A549 (cell line): ENCODE results near the gene FMO5. TPM values are rescaled to one million over a fixed set of nuclear protein-coding genes. Genes with fewer than 3 reads are reported as not detected.

Experiments
- ATAC-seq, 2 experiments: fragments of 200-7000 bp in 1 of 2; fragments of >200 bp in 1 of 2; cut with Nextera tagmentation in 1 of 2; cut with Tn5 transposase in 1 of 2; 3 replicates each; pipeline versions ENCODE4 v1.8.0 to v1.9.1; 2018 to 2020; ENCODE audit warnings: mild to moderate bottlenecking in 1 of 2, moderate library complexity in 1 of 2
- CTCF ChIA-PET: fragments of 300-600 bp; sonication (Branson Sonifier 250); formaldehyde crosslinking; extraction: SDS; loops from one replicate; lab custom pipeline; 2021; ENCODE audit warnings: antibody characterized with exemption, inconsistent platforms; lab: Yijun Ruan, JAX
- POLR2A ChIA-PET: fragments of 350-600 bp; formaldehyde crosslinking; extraction: SDS; loops from one replicate; lab custom pipeline; 2021; ENCODE audit warnings: antibody characterized with exemption, inconsistent platforms; lab: Yijun Ruan, JAX
- DNase-seq, 2 experiments: peaks; one replicate each; pipeline versions ENCODE4 v3.0.0 to v3.0.0-alpha.2; 2011 to 2016; ENCODE audit warnings: low read depth in 1 of 2, low spot score in 1 of 2
- FAIRE-seq: peaks from 2 replicates; lab custom pipeline; 2011; peaks lifted over from hg19 to GRCh38; lab: Jason Lieb, UNC
- H3K27ac ChIP-seq, 2 experiments: fragments of >200 bp; sonication (Bioruptor Twin); formaldehyde crosslinking; 3 replicates each; pipeline ENCODE4 v1.5.1; 2016 to 2017
- H3K4me1 ChIP-seq: fragments of >200 bp; sonication (Bioruptor Twin); formaldehyde crosslinking; 3 replicates; pipeline ENCODE4 v1.6.1; 2016
- H3K4me2 ChIP-seq: fragments of >200 bp; sonication (Bioruptor Twin); formaldehyde crosslinking; 3 replicates; pipeline ENCODE4 v1.6.1; 2016
- H3K4me3 ChIP-seq: fragments of >200 bp; sonication (Bioruptor Twin); formaldehyde crosslinking; 3 replicates; pipeline ENCODE4 v1.5.1; 2016
- H3K9me3 ChIP-seq: fragments of >200 bp; sonication (Bioruptor Twin); formaldehyde crosslinking; 3 replicates; pipeline ENCODE4 v1.6.1; 2016
- CEBPB ChIP-seq, 2 experiments: fragments of >200 bp in 1 of 2; sonication (Bioruptor Twin) in 1 of 2; formaldehyde crosslinking in 1 of 2; IDR thresholded peaks; 2 replicates each; pipeline ENCODE4 v1.6.1; 2012 to 2016
- ESRRA ChIP-seq: fragments of 150-350 bp; IDR thresholded peaks from 2 replicates; pipeline ENCODE4 v1.6.1; 2014; ENCODE audit warnings: mild to moderate bottlenecking, low read length, borderline replicate concordance
- FOSL2 ChIP-seq, 2 experiments: fragments of 450-650 bp in 1 of 2; fragments of >200 bp in 1 of 2; sonication (Bioruptor Twin) in 1 of 2; formaldehyde crosslinking; IDR thresholded peaks; 2 replicates each; pipeline versions ENCODE4 v1.5.0 to v1.6.1; 2016 to 2020; ENCODE audit warnings: mild to moderate bottlenecking in 1 of 2, moderate library complexity in 1 of 2
- FOXS1 ChIP-seq: fragments of 250-450 bp; sonication (Bioruptor Pico); IDR thresholded peaks from 2 replicates; pipeline ENCODE4 v1.5.0; 2020; ENCODE audit warnings: mild to moderate bottlenecking, moderate library complexity
- HDAC2 ChIP-seq: fragments of 200-600 bp; sonication (generic); IDR thresholded peaks from 2 replicates; pipeline ENCODE4 v1.6.1; 2016
- JUNB ChIP-seq: fragments of >200 bp; sonication (Bioruptor Twin); formaldehyde crosslinking; IDR thresholded peaks from 2 replicates; pipeline ENCODE4 v1.6.1; 2016
- KDM5A ChIP-seq: fragments of 200-600 bp; sonication (generic); IDR thresholded peaks from 2 replicates; pipeline ENCODE4 v1.6.1; 2016; ENCODE audit warnings: antibody characterized with exemption, mild to moderate bottlenecking
- NR3C1 ChIP-seq: fragments of >200 bp; sonication (Bioruptor Twin); formaldehyde crosslinking; IDR thresholded peaks from 3 replicates; pipeline ENCODE4 v1.6.1; 2017
- PHF8 ChIP-seq: fragments of 200-600 bp; sonication (generic); IDR thresholded peaks from 2 replicates; pipeline ENCODE4 v1.6.1; 2016; ENCODE audit warnings: low read depth, mild to moderate bottlenecking, antibody characterized with exemption, moderate library complexity, borderline replicate concordance
- POLR2AphosphoS2 ChIP-seq: conservative IDR thresholded peaks from 2 replicates; pipeline ENCODE4 v1.6.1; 2012; ENCODE audit warnings: low read length, improper control_type of control experiment, inconsistent platforms
- RAD21 ChIP-seq, 2 experiments: fragments of >200 bp in 1 of 2; sonication (Bioruptor Twin) in 1 of 2; formaldehyde crosslinking in 1 of 2; IDR thresholded peaks in 1 of 2; conservative IDR thresholded peaks in 1 of 2; 2 replicates in 1 of 2; 3 replicates in 1 of 2; pipeline ENCODE4 v1.6.1; 2012 to 2018; ENCODE audit warnings: inconsistent platforms in 1 of 2
- RFX5 ChIP-seq: fragments of 450-650 bp; IDR thresholded peaks from 2 replicates; pipeline ENCODE4 v1.7.1; 2014; ENCODE audit warnings: antibody characterized with exemption, mild to moderate bottlenecking, moderate library complexity
- TP53 ChIP-seq: fragments of 250-450 bp; sonication (Bioruptor Pico); IDR thresholded peaks from 2 replicates; pipeline ENCODE4 v1.5.0; 2021; ENCODE audit warnings: mild to moderate bottlenecking, moderate library complexity
- ZNF302 ChIP-seq: fragments of 250-450 bp; sonication (Bioruptor Pico); IDR thresholded peaks from 2 replicates; pipeline ENCODE4 v1.9.0; 2021; ENCODE audit warnings: inconsistent platforms, mild to moderate bottlenecking, moderate library complexity
- WGBS: methylation state at CpG from one replicate; pipeline ENCODE4 v1.1.6; 2017; ENCODE audit errors: missing lambda C conversion rate; 5-methylcytosine and 5-hydroxymethylcytosine counted together
- polyA minus RNA-seq: library from RNA; depleted of rRNA, polyadenylated mRNA; stranded (reverse); fragments of >200 nt; gene quantifications from 2 replicates; pipeline ENCODE4 v1.2.3, GENCODE V29; 2011; rRNA and poly(A)+ RNA removed
- polyA plus RNA-seq, 4 experiments: library from polyadenylated mRNA; depleted of rRNA in 3 of 4; stranded (reverse); fragments of >200 nt; fragmentation: RNase III in 1 of 4; extraction: RNeasy Plus Mini Kit Qiagen cat#74134 plus additional on column Dnase treatment in 1 of 4; gene quantifications; 2 replicates in 3 of 4; 3 replicates in 1 of 4; pipeline ENCODE4 v1.2.3, GENCODE V29; 2011 to 2017
- TF ChIP-seq, protein P1 (sequence below): IDR thresholded peaks from 2 replicates; pipeline ENCODE4 v1.6.1; 2012
- TF ChIP-seq, protein P2 (sequence below): IDR thresholded peaks from 2 replicates; pipeline ENCODE4 v1.6.1; 2012; ENCODE audit warnings: low read depth, borderline replicate concordance
- TF ChIP-seq, protein P3 (sequence below): fragments of >200 bp; sonication (Bioruptor Twin); formaldehyde crosslinking; IDR thresholded peaks from 3 replicates; pipeline ENCODE4 v1.5.1; 2016

Gene FMO5, protein sequence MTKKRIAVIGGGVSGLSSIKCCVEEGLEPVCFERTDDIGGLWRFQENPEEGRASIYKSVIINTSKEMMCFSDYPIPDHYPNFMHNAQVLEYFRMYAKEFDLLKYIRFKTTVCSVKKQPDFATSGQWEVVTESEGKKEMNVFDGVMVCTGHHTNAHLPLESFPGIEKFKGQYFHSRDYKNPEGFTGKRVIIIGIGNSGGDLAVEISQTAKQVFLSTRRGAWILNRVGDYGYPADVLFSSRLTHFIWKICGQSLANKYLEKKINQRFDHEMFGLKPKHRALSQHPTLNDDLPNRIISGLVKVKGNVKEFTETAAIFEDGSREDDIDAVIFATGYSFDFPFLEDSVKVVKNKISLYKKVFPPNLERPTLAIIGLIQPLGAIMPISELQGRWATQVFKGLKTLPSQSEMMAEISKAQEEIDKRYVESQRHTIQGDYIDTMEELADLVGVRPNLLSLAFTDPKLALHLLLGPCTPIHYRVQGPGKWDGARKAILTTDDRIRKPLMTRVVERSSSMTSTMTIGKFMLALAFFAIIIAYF
- polyA plus RNA-seq (2011; rRNA removed): 3.4 and 3.8 TPM in 2 replicates
- 0.08 TPM in 2 replicates for polyA plus RNA-seq (2012; cell fraction: cytosol; rRNA removed)
- polyA plus RNA-seq (2012; cell fraction: nucleus; rRNA removed): 0.10 and 0.13 TPM in 2 replicates
- polyA plus RNA-seq (2017; fragmentation: RNase III; extraction: RNeasy Plus Mini Kit Qiagen cat#74134 plus additional on column Dnase treatment): 0.25 to 0.50 TPM (median 0.37 TPM) in 3 replicates
- polyA minus RNA-seq: 1.1 TPM in 2 replicates

DNA sequence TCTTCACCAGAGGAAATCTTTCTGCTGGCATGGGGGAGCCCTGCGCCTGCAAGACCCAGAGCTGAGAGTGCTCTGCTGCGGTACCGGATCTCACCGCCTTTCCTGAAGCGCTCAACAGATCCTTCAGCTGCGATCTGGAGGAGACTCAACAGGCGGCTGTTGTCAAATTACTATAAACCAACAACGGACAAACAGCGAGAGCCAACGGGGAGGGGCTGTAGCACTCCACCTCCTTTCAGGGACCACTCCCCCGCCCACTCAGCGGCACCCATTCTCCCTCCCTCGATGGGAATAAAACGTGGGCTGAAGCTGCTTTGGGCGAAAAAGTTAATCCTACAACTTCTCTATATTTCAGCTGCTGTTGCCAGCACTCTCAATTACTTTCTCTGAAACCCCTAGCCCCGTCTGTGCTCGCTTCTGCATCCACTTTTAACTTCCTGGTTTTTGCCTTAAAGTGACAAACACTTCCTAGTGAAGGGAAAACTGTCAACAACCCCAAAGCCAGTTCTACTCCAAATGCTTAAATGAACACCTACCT, at the start of gene FMO5:
Gene FMO5, minus strand, starts transcription at position 147 of the 538 bp plus-strand sequence. CDS start 310 bp downstream, outside the sequence.
- FAIRE-seq: no peak
- no peaks in the 10 kb centered on the region for H3K4me1 ChIP-seq
- CTCF ChIA-PET: interaction anchor here (0.9 to 1.2 kb wide), 4 partner anchors 12 to 53 kb away, joined by 3 to 8 read pairs (median 6); partner anchors contain the start of genes CHD1L and PRKAB2
- POLR2A ChIA-PET: interaction anchor here (1.0 kb wide), 1 partner anchor 17 kb away, joined by 3 read pairs; the partner anchor contains the start of gene CHD1L
- H3K9me3 ChIP-seq: no peaks in the 10 kb centered on the region
- TF ChIP-seq RFX5: no peak
- TF ChIP-seq, protein P1, sequence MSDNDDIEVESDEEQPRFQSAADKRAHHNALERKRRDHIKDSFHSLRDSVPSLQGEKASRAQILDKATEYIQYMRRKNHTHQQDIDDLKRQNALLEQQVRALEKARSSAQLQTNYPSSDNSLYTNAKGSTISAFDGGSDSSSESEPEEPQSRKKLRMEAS: peak; percentile 49; the same call in 1 of the 2 replicates
- no peak for TF ChIP-seq CEBPB (IDR thresholded peaks at IDR 0.05)
- TF ChIP-seq JUNB: no peak
- TF ChIP-seq PHF8: no peak
- TF ChIP-seq ESRRA: no peak
- no peak for TF ChIP-seq HDAC2
- TF ChIP-seq ZNF302: no peak
- no peak for TF ChIP-seq FOXS1
- TF ChIP-seq KDM5A: no peak
- no peak for TF ChIP-seq NR3C1
- no peak for TF ChIP-seq POLR2AphosphoS2
- no peak for TF ChIP-seq TP53 (CRISPR knock-in tag)
- TF ChIP-seq FOSL2 (IDR thresholded peaks at IDR 0.05): no peak
- no peak for TF ChIP-seq FOSL2 (CRISPR knock-in tag; IDR thresholded peaks at IDR 0.05)
- 0 out of 5 replicates have a peak, but pooled peaks of 1 of the 2 experiments have one; percentile 1 for TF ChIP-seq RAD21 (conservative IDR thresholded peaks at IDR 0.05 in 1 of 2, IDR thresholded peaks at IDR 0.05 in 1 of 2)
- TF ChIP-seq, all 56 proteins: peak for 2
- WGBS: 2% methylated on average over 17 of the region's 17 CpGs
- peak within 1 kb of the TSS; percentile 65 to 86 for H3K27ac ChIP-seq
- H3K4me2 ChIP-seq: peak within 1 kb of the TSS; percentile 71
- DNase-seq (peak; percentile 73 to 76), ATAC-seq (peak; percentile 99)
- peak within 1 kb of the TSS; percentile 63 for H3K4me3 ChIP-seq

DNA sequence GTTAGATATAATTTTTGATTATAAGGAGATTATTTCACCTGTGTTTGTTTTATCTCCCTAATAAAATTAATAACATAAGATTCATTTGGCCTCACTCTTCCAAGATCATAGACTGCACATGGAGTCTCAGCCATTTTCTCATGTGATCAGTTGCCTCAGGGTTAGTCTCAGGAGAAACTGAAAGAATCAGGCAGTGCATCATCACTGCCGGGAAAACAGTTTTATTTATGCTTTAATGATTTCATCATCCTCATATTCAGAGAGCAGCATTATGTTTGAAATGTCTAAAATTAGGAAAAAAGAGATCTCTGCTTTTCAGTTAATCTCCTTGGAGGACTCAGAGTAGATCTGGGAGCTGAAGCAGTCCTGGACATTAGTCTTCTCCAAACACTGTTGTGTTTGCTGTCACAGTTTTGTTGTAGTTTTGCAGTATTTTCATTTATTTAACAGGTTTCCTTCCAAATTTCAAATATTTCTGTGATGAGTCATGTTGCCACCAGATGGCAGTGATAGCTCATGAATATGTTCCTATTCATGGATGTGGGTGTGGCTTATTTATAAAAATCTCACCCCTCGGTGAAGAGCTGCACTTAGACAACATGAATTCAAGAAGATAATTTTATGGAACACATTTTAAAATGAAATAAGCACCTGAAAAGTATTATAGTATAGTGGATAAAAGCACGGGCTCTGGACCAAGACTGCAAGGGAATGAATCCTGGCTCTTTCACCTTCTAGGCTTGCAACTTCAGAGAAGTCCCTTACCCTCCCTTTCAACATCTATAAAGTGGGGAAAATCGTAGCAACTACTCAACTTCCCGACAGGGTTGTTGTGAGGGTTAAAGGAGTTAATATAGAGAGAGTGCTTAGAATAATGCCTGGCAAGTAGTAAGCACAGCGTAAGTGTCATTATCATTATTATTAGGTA, 48.5 kb upstream of the FMO5 start:
- FAIRE-seq: peak; percentile 18
- ChIA-PET CTCF (interaction anchor here (1.0 to 5.1 kb wide), 13 partner anchors 14 to 619 kb away, joined by 3 to 24 read pairs (median 4); partner anchors contain the start of gene CHD1L), POLR2A (no interaction called here)
- peak; percentile 72 to 75 for ATAC-seq
- peak overlapping the region in 1 of 2 experiments; percentile 36; a peak in 2 of 6 replicates for H3K27ac ChIP-seq
- H3K4me1 ChIP-seq: peaks cover 13% of the 10 kb centered on the region
- H3K4me3 ChIP-seq: no peak overlapping the region
- WGBS: 46% methylated on average over 6 of the region's 6 CpGs
- DNase-seq: peak; percentile 59 to 61
- TF ChIP-seq, protein P2, sequence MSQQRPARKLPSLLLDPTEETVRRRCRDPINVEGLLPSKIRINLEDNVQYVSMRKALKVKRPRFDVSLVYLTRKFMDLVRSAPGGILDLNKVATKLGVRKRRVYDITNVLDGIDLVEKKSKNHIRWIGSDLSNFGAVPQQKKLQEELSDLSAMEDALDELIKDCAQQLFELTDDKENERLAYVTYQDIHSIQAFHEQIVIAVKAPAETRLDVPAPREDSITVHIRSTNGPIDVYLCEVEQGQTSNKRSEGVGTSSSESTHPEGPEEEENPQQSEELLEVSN: no peak
- TF ChIP-seq, protein P3, sequence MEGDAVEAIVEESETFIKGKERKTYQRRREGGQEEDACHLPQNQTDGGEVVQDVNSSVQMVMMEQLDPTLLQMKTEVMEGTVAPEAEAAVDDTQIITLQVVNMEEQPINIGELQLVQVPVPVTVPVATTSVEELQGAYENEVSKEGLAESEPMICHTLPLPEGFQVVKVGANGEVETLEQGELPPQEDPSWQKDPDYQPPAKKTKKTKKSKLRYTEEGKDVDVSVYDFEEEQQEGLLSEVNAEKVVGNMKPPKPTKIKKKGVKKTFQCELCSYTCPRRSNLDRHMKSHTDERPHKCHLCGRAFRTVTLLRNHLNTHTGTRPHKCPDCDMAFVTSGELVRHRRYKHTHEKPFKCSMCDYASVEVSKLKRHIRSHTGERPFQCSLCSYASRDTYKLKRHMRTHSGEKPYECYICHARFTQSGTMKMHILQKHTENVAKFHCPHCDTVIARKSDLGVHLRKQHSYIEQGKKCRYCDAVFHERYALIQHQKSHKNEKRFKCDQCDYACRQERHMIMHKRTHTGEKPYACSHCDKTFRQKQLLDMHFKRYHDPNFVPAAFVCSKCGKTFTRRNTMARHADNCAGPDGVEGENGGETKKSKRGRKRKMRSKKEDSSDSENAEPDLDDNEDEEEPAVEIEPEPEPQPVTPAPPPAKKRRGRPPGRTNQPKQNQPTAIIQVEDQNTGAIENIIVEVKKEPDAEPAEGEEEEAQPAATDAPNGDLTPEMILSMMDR: peak; percentile 60
- 0 out of 2 replicates have a peak, but pooled peaks have one; percentile 14 for TF ChIP-seq FOSL2 (IDR thresholded peaks at IDR 0.05)
- TF ChIP-seq FOSL2 (CRISPR knock-in tag; IDR thresholded peaks at IDR 0.05): peak; percentile 90
- TF ChIP-seq RAD21 (conservative IDR thresholded peaks at IDR 0.05 in 1 of 2, IDR thresholded peaks at IDR 0.05 in 1 of 2): peak; percentile 58 to 64
- no peaks in the 10 kb centered on the region for H3K9me3 ChIP-seq
- peak overlapping the region; percentile 46 for H3K4me2 ChIP-seq
